Bronchial epithelial cell (primary cell): ENCODE results near the gene MAEA. TPM values are rescaled to one million over a fixed set of nuclear protein-coding genes. Genes with fewer than 3 reads are reported as not detected.

ENCODE experiments used
- DNase-seq: peaks from one replicate; pipeline ENCODE4 v3.0.0-alpha.2; 2010; ENCODE audit warnings: low read depth
- FAIRE-seq: peaks from 2 replicates; lab custom pipeline; 2011; peaks lifted over from hg19 to GRCh38; lab: Jason Lieb, UNC
- H3K27me3 ChIP-seq: 2 replicates; pipeline ENCODE4 v1.5.1; 2011; ENCODE audit warnings: low read length; ENCODE audit not compliant: control insufficient read depth, insufficient read depth
- H3K36me3 ChIP-seq: 2 replicates; pipeline ENCODE4 v1.5.1; 2011; ENCODE audit warnings: low read length; ENCODE audit not compliant: control insufficient read depth, insufficient read depth
- H3K4me3 ChIP-seq: 2 replicates; pipeline ENCODE4 v1.5.1; 2011; ENCODE audit warnings: mild to moderate bottlenecking, low read depth, low read length, control low read depth
- total RNA-seq: library from RNA; depleted of rRNA; stranded (reverse); fragments of >200 nt; gene quantifications from 2 replicates; pipeline ENCODE4 v1.2.1, GENCODE V29; 2014
- TF ChIP-seq, protein P1 (sequence below): IDR thresholded peaks from 2 replicates; pipeline ENCODE4 v1.5.1; 2011; ENCODE audit warnings: mild to moderate bottlenecking, moderate library complexity, low read length, control low read depth, inconsistent platforms; ENCODE audit not compliant: insufficient read depth, severe bottlenecking

The MAEA gene
- total RNA-seq, 1 donor from 2014 or later, result 46.1 TPM

GRCh38 chr4:1336088-1336491, 46.4 kb downstream of the MAEA start:
- TF ChIP-seq, protein P1, sequence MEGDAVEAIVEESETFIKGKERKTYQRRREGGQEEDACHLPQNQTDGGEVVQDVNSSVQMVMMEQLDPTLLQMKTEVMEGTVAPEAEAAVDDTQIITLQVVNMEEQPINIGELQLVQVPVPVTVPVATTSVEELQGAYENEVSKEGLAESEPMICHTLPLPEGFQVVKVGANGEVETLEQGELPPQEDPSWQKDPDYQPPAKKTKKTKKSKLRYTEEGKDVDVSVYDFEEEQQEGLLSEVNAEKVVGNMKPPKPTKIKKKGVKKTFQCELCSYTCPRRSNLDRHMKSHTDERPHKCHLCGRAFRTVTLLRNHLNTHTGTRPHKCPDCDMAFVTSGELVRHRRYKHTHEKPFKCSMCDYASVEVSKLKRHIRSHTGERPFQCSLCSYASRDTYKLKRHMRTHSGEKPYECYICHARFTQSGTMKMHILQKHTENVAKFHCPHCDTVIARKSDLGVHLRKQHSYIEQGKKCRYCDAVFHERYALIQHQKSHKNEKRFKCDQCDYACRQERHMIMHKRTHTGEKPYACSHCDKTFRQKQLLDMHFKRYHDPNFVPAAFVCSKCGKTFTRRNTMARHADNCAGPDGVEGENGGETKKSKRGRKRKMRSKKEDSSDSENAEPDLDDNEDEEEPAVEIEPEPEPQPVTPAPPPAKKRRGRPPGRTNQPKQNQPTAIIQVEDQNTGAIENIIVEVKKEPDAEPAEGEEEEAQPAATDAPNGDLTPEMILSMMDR, result no peak
- H3K27me3 ChIP-seq, result no peaks in the 10 kb centered on the region
- no peak overlapping the region for H3K4me3 ChIP-seq
- H3K36me3 ChIP-seq, result peaks cover 58% of the 10 kb centered on the region
- DNase-seq (peak; percentile 40), FAIRE-seq (peak; percentile 77)

- FAIRE-seq, result peak; percentile 68
- H3K36me3 ChIP-seq, result peaks cover 46% of the 10 kb centered on the region
Observed at GRCh38 chr4:1337376-1337831, 47.7 kb downstream of the MAEA start.

DNA sequence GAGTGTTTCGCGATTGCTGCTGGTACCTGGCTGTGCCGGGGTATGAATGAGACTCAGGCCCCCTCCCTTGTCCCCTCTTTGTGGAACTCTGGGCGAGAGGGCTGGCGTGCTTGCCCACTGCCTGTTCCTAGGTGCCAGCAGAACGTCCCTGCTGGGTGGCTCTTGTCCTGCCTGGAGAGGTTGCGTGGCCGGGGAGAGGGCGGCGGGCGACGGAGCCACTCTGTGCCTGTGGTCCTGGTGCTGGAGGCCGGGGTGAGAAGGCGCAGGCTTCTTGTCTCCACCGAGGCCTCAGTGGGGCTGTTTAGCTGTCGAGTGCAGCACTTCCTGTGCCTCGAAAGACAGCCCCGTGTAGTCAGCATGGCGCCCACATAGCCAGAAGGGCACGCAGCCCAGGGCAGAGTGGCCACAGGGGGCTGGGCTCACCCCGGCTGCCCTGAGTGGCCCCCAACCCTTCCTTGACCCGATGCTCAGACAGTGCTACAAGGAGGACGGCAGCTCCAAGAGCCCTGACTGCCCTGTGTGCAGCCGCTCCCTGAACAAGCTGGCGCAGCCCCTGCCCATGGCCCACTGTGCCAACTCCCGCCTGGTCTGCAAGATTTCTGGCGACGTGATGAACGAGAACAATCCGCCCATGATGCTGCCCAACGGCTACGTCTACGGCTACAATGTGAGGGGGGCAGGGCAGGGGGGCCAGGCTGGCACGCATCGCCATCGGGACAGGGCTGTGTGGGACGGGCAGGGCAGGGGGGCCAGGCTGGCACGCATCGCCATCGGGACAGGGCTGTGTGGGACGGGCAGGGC, 48.5 kb downstream of the MAEA start:
- FAIRE-seq, result no peak

More at GRCh38 chr4:1337376-1337831, 47.7 kb downstream of the MAEA start:
- Histone ChIP-seq H3K4me3 (no peak overlapping the region), H3K27me3 (no peaks in the 10 kb centered on the region)
- TF ChIP-seq, protein P1, result no peak
- DNase-seq, result no peak

DNA sequence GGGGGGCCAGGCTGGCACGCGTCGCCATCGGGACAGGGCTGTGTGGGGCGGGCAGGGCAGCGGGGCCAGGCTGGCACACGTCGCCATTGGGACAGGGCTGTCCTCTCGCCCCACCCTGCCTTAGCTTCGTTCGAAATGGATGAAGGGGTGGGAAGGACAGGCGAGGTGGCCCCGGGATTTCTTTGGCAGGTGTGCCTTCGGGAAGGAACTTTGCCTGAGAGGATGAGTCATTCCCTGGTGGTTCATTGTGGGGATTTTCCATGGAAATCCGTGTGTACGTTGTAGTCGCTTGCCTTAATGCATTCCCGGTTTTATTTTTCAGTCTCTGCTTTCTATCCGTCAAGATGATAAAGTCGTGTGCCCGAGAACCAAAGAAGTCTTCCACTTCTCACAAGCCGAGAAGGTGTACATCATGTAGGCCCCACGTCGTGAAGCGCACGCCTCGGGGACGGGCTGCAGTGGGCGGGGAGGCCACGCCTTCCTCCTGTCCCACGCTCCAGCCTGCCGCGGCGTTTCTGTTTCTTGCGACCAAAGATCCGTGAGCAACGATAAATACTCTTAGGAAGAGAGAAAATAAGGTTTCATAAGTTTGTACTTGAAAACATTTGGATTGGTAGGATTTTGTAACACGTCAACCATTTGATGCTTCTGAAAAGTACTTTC, 49.2 kb downstream of the MAEA start:
- Histone ChIP-seq H3K4me3 (no peak overlapping the region), H3K36me3 (peaks cover 38% of the 10 kb centered on the region), H3K27me3 (no peaks in the 10 kb centered on the region)
- TF ChIP-seq, protein P1, result no peak
- FAIRE-seq (no peak), DNase-seq (no peak)

More for the DNA sequence above, 48.5 kb downstream of the MAEA start:
- peaks cover 41% of the 10 kb centered on the region for H3K36me3 ChIP-seq
- no peak for DNase-seq
- no peaks in the 10 kb centered on the region for H3K27me3 ChIP-seq
- TF ChIP-seq, protein P1, result no peak
- H3K4me3 ChIP-seq, result no peak overlapping the region

DNA sequence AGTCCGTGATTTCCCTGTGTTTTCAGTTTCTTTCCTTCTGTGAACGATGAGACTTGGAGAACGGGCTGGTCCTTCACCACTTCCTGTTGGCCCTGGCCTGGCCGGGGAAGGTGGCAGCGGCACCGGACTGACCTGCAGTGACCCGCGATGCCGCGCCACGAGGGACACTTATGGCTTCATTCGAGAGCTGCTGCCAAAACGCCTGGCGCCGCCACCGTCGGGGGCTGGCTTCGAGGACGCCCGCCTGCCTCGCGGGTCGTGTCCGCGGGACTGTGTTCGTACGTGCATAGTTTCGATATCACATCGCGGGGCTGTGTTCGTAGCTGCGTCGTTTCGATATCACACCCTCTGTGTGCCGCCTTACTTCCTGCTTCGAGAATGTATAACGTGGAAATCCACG, 49.8 kb downstream of the MAEA start:
- Histone ChIP-seq H3K36me3 (peaks cover 34% of the 10 kb centered on the region), H3K27me3 (no peaks in the 10 kb centered on the region), H3K4me3 (no peak overlapping the region)
- FAIRE-seq (no peak), DNase-seq (no peak)
- TF ChIP-seq, protein P1, result no peak
